K562 (cell line): ENCODE data around the gene GNG7.

Experiments
- CHD1 ChIP-seq: fragments of 200-600 bp; sonication (generic); IDR thresholded peaks from one replicate; pipeline ENCODE4 v1.6.1; 2012; ENCODE audit warnings: mild to moderate bottlenecking, moderate library complexity, low read length, inconsistent platforms
- EGR1 ChIP-seq: fragments of 450-650 bp; conservative IDR thresholded peaks from 2 replicates; pipeline ENCODE4 v1.6.1; 2017; ENCODE audit warnings: mild to moderate bottlenecking
- ESRRA ChIP-seq: fragments of 450-650 bp; IDR thresholded peaks from 2 replicates; pipeline ENCODE4 v1.6.1; 2014; ENCODE audit warnings: low read depth, mild to moderate bottlenecking, moderate library complexity, borderline replicate concordance
- ETV6 ChIP-seq, 3 experiments: fragments of 150-350 bp in 1 of 3; sonication (generic) in 1 of 3; formaldehyde crosslinking in 1 of 3; IDR thresholded peaks; 2 replicates each; pipeline versions ENCODE4 v1.6.1 to v1.8.0; 2014 to 2022; ENCODE audit warnings: borderline replicate concordance in 2 of 3, low read depth in 2 of 3, antibody characterized with exemption in 1 of 3, low read length in 1 of 3, mild to moderate bottlenecking in 1 of 3, missing genetic modification reagents in 1 of 3
- HDAC2 ChIP-seq: fragments of 450-650 bp; IDR thresholded peaks from 2 replicates; pipeline ENCODE4 v1.6.1; 2016; ENCODE audit warnings: mild to moderate bottlenecking
- HNRNPL ChIP-seq: fragments of 200-400 bp; formaldehyde crosslinking; IDR thresholded peaks from 2 replicates; pipeline ENCODE4 v1.6.1; 2017; ENCODE audit warnings: low read depth, mild to moderate bottlenecking, low read length
- NFATC3 ChIP-seq: fragments of 450-650 bp; IDR thresholded peaks from 2 replicates; pipeline ENCODE4 v1.6.1; 2017; ENCODE audit warnings: mild to moderate bottlenecking
- POLR2A ChIP-seq: fragments of 450-650 bp; conservative IDR thresholded peaks from 2 replicates; pipeline ENCODE4 v1.6.1; 2016
- RBBP5 ChIP-seq: fragments of 200-600 bp; sonication (generic); IDR thresholded peaks from 2 replicates; pipeline ENCODE4 v1.6.1; 2012; ENCODE audit warnings: borderline replicate concordance, mild to moderate bottlenecking, low read length, control low read depth, inconsistent platforms; ENCODE audit not compliant: insufficient read depth, poor library complexity, severe bottlenecking
- SP1 ChIP-seq: sonication (generic); formaldehyde crosslinking; IDR thresholded peaks from 2 replicates; pipeline ENCODE4 v1.8.1; 2022; ENCODE audit warnings: mild to moderate bottlenecking, missing genetic modification reagents
- TAF7 ChIP-seq: fragments of 450-650 bp; IDR thresholded peaks from 2 replicates; pipeline ENCODE4 v1.6.1; 2016; ENCODE audit warnings: missing genetic modification characterization, missing compliant biosample characterization
- U2AF2 ChIP-seq: fragments of 200-400 bp; formaldehyde crosslinking; optimal IDR thresholded peaks from 2 replicates; pipeline ENCODE3; 2017; ENCODE audit warnings: low read depth, mild to moderate bottlenecking, low read length
- ZNF384 ChIP-seq: IDR thresholded peaks from 2 replicates; pipeline ENCODE4 v1.6.1; 2012; ENCODE audit warnings: low read depth, low read length, improper control_type of control experiment
- TF ChIP-seq, protein P1 (sequence below), 3 experiments: IDR thresholded peaks in 2 of 3; conservative IDR thresholded peaks in 1 of 3; 2 replicates each; pipeline ENCODE4 v1.5.1; 2011 to 2012; ENCODE audit warnings: low read length in 3 of 3, mild to moderate bottlenecking in 3 of 3, control low read depth in 2 of 3, improper control_type of control experiment in 1 of 3, inconsistent platforms in 1 of 3, low read depth in 1 of 3, mixed read lengths in 1 of 3, moderate library complexity in 1 of 3; ENCODE audit not compliant: insufficient read depth in 2 of 3

DNA sequence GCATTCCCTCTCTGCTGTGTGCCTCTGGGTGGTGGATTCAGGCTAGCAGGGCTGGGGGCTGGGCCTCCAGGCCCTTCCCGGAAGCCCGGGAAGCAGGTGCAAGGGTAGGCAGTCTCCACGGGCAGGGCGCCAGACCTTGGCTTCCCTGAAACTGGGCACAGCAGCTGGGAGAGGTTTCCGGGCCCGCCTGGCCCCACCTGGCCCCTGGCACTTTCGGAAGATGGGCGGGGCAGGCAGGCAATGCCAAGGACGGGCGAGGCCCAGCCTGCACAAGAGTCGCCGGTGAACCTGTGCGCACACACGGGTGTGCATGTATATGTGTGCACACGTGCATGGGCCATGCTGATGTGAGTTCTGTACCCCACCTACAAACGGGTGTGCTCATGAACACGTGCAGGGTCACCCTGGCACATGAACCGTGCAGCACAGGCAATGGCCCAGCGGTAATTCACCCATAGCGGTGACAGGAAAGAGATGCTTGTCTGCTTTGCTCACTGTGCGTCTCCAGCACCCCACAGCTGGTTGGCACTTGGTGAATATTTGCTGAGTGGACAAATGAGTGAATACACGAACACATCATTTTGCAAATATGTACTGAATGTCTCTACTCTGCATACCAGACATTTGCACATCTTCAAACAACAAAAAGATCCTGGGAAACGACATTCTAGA is 211.2 kb downstream of the GNG7 start:
- TF ChIP-seq EGR1 = no peak
- TF ChIP-seq HNRNPL = no peak
- TF ChIP-seq NFATC3 = no peak
- TF ChIP-seq TAF7 = no peak
- no peak for TF ChIP-seq U2AF2
- no peak for TF ChIP-seq CHD1
- TF ChIP-seq SP1 (CRISPR knock-in tag) = no peak
- no peak for TF ChIP-seq POLR2A
- TF ChIP-seq HDAC2 = no peak
- TF ChIP-seq, protein P1, sequence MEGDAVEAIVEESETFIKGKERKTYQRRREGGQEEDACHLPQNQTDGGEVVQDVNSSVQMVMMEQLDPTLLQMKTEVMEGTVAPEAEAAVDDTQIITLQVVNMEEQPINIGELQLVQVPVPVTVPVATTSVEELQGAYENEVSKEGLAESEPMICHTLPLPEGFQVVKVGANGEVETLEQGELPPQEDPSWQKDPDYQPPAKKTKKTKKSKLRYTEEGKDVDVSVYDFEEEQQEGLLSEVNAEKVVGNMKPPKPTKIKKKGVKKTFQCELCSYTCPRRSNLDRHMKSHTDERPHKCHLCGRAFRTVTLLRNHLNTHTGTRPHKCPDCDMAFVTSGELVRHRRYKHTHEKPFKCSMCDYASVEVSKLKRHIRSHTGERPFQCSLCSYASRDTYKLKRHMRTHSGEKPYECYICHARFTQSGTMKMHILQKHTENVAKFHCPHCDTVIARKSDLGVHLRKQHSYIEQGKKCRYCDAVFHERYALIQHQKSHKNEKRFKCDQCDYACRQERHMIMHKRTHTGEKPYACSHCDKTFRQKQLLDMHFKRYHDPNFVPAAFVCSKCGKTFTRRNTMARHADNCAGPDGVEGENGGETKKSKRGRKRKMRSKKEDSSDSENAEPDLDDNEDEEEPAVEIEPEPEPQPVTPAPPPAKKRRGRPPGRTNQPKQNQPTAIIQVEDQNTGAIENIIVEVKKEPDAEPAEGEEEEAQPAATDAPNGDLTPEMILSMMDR (IDR thresholded peaks at IDR 0.05 in 2 of 3, conservative IDR thresholded peaks at IDR 0.05 in 1 of 3; ENCODE audit: insufficient read depth in 2 of 3, low read depth in 1 of 3, low read length in 3 of 3) = no peak
- no peak for TF ChIP-seq ESRRA
- no peak for TF ChIP-seq RBBP5
- TF ChIP-seq ETV6 (IDR thresholded peaks at IDR 0.05; ENCODE audit: borderline replicate concordance in 1 of 2, low read depth in 2 of 2, low read length in 1 of 2) = no peak
- TF ChIP-seq ETV6 (CRISPR knock-in tag; IDR thresholded peaks at IDR 0.05; ENCODE audit: borderline replicate concordance) = no peak
- TF ChIP-seq ZNF384 = no peak
